ENCODE results near the gene PRSS57. TPM values are rescaled to one million over a fixed set of nuclear protein-coding genes. Genes with fewer than 3 reads are reported as not detected.

The PRSS57 gene
- polyA plus RNA-seq, 1 of the 3 experiments (the other 2 are of a cell fraction) = not detected

GRCh38 chr19:687569-688166, 7.6 kb downstream of the PRSS57 start:
- no peak for DNase-seq
- Histone ChIP-seq H4K20me1 (ENCODE audit: insufficient read depth) (no peaks in the 10 kb centered on the region), H3K27ac (ENCODE audit: low read depth in 2 of 2, low read length in 1 of 2) (no peak overlapping the region), H3K36me3 (replicated peaks in 1 of 2; ENCODE audit: control insufficient read depth in 1 of 2, insufficient read depth in 2 of 2, low read length in 1 of 2) (no peaks in the 10 kb centered on the region), H3K9me3 (no peaks in the 10 kb centered on the region), H3K79me2 (ENCODE audit: insufficient read depth) (no peaks in the 10 kb centered on the region), H3K4me2 (no peak overlapping the region), H3K9me2 (no peaks in the 10 kb centered on the region), H3K27me3 (ENCODE audit: insufficient read depth) (no peaks in the 10 kb centered on the region), H3F3A (replicated peaks; ENCODE audit: insufficient read depth) (no peaks in the 10 kb centered on the region), H3K4me1 (ENCODE audit: control insufficient read depth in 1 of 2, insufficient read depth in 2 of 2, low read depth in 1 of 2, low read length in 1 of 2) (no peaks in the 10 kb centered on the region), H3K9ac (no peak overlapping the region), H2AFZ (ENCODE audit: low read depth) (no peak overlapping the region), H3K4me3 (ENCODE audit: low read depth in 2 of 2, low read length in 1 of 2) (no peak overlapping the region)
- WGBS (ENCODE audit: low lambda C conversion rate) = 93% methylated on average over 10 of the region's 11 CpGs
- TF ChIP-seq ELF1 (IDR thresholded peaks at IDR 0.05) (no peak), EZH2phosphoT487 (IDR thresholded peaks at IDR 0.05; ENCODE audit: borderline replicate concordance, low read depth) (no peak), ZBTB33 (IDR thresholded peaks at IDR 0.05; ENCODE audit: borderline replicate concordance, low read depth) (no peak), JUND (IDR thresholded peaks at IDR 0.05) (no peak), GABPA (IDR thresholded peaks at IDR 0.05; ENCODE audit: low read depth) (no peak), IRF3 (IDR thresholded peaks at IDR 0.05; ENCODE audit: low read depth, low read length) (no peak)
- CTCF ChIA-PET = interaction anchor here (1.0 kb wide), 1 partner anchor 101 kb away, joined by 3 read pairs; no protein-coding TSS in a partner anchor
- POLR2A ChIA-PET = no interaction called here

GRCh38 chr19:686589-687297, 8.5 kb downstream of the PRSS57 start:
- no peak overlapping the region for H3K27ac ChIP-seq (ENCODE audit: low read depth in 2 of 2, low read length in 1 of 2)

More at GRCh38 chr19:686589-687297, 8.5 kb downstream of the PRSS57 start:
- no peak overlapping the region for H3K4me2 ChIP-seq
- no peaks in the 10 kb centered on the region for H3K9me2 ChIP-seq
- no peaks in the 10 kb centered on the region for H3K79me2 ChIP-seq (ENCODE audit: insufficient read depth)
- 28% methylated on average over 3 of the region's 17 CpGs for WGBS (ENCODE audit: low lambda C conversion rate)
- no peak overlapping the region for H3K4me3 ChIP-seq (ENCODE audit: low read depth in 2 of 2, low read length in 1 of 2)
- no peaks in the 10 kb centered on the region for H3K4me1 ChIP-seq (ENCODE audit: control insufficient read depth in 1 of 2, insufficient read depth in 2 of 2, low read depth in 1 of 2, low read length in 1 of 2)
- no peaks in the 10 kb centered on the region for H3K27me3 ChIP-seq (ENCODE audit: insufficient read depth)
- DNase-seq = no peak
- H3F3A ChIP-seq (replicated peaks; ENCODE audit: insufficient read depth) = no peaks in the 10 kb centered on the region
- H4K20me1 ChIP-seq (ENCODE audit: insufficient read depth) = no peaks in the 10 kb centered on the region
- ChIA-PET POLR2A (no interaction called here), CTCF (no interaction called here)
- H2AFZ ChIP-seq (ENCODE audit: low read depth) = no peak overlapping the region
- H3K9ac ChIP-seq = no peak overlapping the region
- H3K9me3 ChIP-seq = no peaks in the 10 kb centered on the region
- no peak for TF ChIP-seq GABPA (IDR thresholded peaks at IDR 0.05; ENCODE audit: low read depth)
- no peak for TF ChIP-seq POLR2AphosphoS5 (IDR thresholded peaks at IDR 0.05; ENCODE audit: low read depth, low read length)
- TF ChIP-seq TEAD4 (IDR thresholded peaks at IDR 0.05; ENCODE audit: borderline replicate concordance, insufficient read depth) = no peak
- TF ChIP-seq JUND (IDR thresholded peaks at IDR 0.05) = no peak
- TF ChIP-seq MEF2A (IDR thresholded peaks at IDR 0.05; ENCODE audit: borderline replicate concordance, low read depth) = no peak
- TF ChIP-seq ELF1 (IDR thresholded peaks at IDR 0.05) = no peak
- TF ChIP-seq MXI1 (IDR thresholded peaks at IDR 0.05; ENCODE audit: low read depth, low read length) = no peak
- TF ChIP-seq FOSL2 (IDR thresholded peaks at IDR 0.05; ENCODE audit: borderline replicate concordance, low read depth) = no peak
- TF ChIP-seq TCF12 (IDR thresholded peaks at IDR 0.05) = no peak
- no peak for TF ChIP-seq CHD2 (IDR thresholded peaks at IDR 0.05; ENCODE audit: low read length, partially characterized antibody)
- no peak for TF ChIP-seq GATA2 (CRISPR knock-in tag; IDR thresholded peaks at IDR 0.05)
- TF ChIP-seq FOXJ3 (CRISPR knock-in tag; IDR thresholded peaks at IDR 0.05) = no peak
- no peak for TF ChIP-seq SMC3 (IDR thresholded peaks at IDR 0.05; ENCODE audit: low read depth, low read length)
- no peak for TF ChIP-seq REST (IDR thresholded peaks at IDR 0.05; ENCODE audit: low read depth, low read length)
- H3K36me3 ChIP-seq (replicated peaks in 1 of 2; ENCODE audit: control insufficient read depth in 1 of 2, insufficient read depth in 2 of 2, low read length in 1 of 2) = no peaks in the 10 kb centered on the region
